Activated CD8-positive, alpha-beta memory T cell treated with anti-CD3 and anti-CD28 coated beads, Interleukin-2, amount 50 U/mL, for 24 hours (primary cell): ENCODE data around the gene EFCAB12.
"Not testable (repeated sequence)": the region's sequence is repeated elsewhere in the genome, so short reads cannot be mapped to it uniquely, and the experiment has no call there.

ENCODE experiments used
- DNase-seq: peaks from one replicate; pipeline ENCODE4 v3.0.0-alpha.2; 2020; ENCODE audit errors: extremely low read depth

The EFCAB12 gene

DNA sequence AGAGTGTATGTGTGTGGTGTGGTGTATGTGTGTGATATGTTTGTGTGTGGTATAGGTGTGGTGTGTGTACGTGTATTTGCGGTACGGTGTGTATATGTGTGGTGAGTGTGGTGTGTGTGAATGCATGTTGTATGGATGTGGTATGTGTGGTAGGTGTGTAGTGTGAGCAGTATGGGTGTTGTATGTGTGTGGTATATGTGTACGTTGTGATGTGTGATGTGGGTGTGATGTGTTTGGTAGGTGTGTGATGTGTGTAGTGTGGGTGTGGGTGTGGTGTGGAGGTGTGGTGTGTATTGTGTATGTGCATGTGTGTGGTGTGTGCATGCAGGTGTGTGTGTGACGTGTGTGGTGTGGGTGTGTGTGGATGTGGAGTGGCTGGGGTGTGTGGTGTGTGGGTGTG, 58.7 kb downstream of the EFCAB12 start:
- no peak for DNase-seq

DNA sequence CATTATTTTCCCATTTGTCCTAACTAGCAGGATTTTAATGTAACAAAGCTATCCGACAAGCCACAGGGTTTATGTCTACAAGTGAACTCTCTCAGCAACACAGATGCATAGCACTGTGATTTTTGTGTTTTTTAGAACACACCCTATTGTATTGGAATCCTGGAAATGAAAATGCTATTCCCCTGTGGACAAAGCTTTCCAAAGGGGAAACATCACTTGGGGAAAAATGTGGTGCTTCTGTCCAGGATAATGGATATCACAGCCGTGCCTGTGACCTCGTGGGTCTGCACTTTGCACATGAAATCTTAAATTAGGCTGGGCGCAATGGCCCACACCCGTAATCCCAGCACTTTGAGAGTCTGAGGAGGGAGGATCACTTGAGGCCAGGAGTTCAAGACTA, 60.6 kb downstream of the EFCAB12 start:
- DNase-seq, result no peak

DNA sequence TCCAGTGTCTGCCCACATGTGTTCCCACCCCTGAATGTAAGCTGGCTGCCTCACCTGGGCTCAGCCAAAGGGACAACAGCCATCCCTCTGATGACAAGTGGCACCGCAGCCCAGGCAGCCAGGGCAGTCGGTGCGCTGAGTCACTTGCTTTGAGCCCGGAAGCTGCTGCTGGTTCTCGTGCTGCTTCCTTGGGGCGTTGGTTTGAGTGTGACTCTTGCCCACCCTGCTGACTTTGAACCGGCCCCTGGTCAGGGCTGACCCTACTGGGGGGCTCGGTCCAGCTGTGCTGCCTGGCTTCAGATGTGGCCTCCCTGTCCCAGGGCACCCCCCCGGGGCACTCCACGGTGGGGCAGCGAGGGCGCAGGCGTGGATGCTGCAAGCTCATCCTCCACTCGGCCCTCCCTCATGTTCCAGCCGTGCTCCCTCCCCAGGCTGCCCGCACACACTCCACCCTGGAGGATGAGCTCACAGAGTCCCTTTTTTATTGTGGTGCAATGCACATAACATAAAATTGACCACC, 62.1 kb downstream of the EFCAB12 start:
- no peak for DNase-seq

DNA sequence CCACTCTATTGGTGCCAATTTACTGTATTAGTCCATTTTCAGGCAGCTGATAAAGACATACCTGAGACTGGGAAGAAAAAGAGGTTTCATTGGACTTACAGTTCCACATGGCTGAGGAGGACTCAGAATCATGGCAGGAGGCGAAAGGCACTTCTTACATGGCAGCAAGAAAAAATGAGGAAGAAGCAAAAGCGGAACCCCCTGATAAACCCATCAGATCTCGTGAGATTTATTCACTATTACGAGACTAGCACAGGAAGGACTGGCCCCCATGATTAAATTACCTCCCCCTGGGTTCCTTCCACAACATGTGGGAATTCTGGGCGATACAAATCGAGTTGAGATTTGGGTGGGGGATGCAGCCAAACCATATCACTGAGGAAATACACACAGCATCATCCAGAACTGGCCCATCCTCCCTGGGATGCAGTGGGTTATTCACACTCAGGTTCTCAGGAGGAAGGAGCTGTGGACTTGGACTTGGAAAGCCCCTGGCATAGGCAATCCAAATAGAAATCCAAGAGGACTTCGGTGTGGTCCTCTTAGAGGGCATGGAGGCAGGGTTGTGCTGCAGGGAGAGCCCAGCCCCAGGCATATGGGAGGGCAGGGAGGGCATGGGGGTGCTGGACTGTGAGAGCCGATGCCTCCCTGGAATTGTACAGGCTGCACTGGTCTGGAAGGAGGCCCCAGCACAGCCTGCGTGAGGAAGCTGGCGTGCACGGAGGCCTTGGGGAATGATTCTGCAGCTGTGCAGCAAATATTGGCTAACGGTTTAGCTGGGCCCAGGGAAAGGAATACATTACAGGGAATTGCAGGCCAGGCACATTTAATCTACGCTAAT, 62.9 kb downstream of the EFCAB12 start:
- DNase-seq, result no peak

DNA sequence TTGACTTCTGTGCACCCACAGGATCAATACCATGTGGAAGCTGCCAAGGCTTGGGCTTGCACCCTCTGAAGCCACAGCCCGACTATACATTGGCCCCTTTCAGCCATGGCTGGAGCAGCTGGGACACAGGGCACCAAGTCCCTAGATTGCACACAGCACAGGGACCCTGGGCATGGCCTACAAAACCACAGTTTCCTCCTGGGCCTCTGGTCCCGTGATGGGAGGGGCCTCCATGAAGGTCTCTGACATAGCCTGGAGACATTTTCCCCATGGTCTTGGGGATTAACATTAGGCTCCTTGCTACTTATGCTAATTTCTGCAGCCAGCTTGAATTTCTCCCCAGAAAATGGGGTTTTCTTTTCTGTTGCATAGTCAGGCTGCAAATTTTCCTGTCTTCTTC, 63.6 kb downstream of the EFCAB12 start:
- DNase-seq, result not testable (repeated sequence)

DNA sequence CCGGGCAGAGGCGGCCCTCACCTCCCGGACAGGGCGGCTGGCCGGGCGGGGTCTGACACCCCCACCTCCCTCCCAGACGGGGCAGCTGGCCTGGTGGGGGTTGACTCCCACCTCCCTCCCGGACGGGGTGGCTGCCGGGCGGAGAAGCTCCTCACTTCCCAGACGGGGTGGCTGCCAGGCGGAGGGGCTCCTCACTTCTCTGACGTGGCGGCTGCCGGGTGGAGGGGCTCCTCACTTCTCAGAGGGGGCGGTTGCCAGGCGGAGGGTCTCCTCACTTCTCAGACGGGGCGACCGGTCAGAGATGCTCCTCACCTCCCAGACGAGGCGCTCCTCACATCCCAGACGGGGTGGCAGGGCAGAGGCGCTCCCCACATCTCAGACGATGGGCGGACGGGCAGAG, 65.1 kb downstream of the EFCAB12 start:
- DNase-seq, result not testable (repeated sequence)

DNA sequence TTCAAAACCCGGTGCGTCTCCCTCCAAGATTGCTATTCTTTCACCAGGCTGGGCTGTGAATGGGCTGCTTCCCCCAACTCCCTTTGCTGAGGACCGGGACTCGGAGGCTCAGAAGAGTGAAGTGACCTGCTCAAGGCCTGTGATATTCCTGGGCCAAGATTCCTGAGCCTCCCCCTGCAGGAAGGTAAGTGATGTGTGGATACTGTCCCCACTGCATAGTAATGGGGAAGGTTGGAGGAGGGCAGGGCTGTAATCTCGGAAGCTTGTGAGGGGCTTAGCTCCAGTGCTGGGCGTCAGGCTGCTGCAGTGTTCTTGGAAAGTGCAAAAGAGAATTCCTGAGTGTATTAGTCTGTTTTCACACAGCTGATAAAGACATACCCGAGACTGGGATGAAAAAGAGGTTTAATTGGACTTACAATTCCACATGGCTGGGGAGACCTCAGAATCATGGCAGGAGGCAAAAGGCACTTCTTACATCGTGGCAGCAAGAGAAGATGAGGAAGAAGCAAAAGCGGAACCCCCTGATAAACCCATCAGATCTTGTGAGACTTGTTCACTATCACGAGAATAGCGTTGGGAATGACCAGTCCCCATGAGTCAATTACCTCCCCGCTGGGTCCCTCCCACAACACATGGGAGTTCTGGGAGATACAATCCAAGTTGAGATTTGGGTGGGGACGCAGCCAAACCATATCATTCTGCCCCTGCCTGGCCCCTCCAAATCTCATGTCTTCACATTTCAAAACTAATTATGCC, 67.6 kb downstream of the EFCAB12 start:
- DNase-seq, result no peak

DNA sequence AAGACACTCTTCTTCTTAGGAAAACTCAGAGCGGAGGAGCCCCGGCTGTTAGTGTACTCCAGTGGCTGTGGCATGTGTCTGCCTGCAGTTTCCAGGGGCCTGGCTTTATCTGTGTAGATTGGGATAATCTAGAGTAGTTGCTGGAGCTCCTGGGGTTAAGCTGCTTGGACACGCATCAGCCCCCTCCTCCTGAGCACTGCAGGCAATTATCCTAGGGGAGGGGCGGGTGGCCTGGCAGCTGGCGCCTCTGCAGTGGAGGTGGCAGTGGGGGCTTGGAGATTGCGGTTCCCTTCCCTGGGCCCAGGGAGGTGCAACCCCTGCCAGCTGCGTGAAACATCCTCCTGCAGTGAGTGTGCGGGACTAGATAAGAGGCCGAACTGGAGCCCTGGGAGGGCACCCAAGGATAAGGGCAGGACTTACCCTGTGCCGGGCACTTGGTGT, 68.2 kb downstream of the EFCAB12 start:
- DNase-seq, result no peak

DNA sequence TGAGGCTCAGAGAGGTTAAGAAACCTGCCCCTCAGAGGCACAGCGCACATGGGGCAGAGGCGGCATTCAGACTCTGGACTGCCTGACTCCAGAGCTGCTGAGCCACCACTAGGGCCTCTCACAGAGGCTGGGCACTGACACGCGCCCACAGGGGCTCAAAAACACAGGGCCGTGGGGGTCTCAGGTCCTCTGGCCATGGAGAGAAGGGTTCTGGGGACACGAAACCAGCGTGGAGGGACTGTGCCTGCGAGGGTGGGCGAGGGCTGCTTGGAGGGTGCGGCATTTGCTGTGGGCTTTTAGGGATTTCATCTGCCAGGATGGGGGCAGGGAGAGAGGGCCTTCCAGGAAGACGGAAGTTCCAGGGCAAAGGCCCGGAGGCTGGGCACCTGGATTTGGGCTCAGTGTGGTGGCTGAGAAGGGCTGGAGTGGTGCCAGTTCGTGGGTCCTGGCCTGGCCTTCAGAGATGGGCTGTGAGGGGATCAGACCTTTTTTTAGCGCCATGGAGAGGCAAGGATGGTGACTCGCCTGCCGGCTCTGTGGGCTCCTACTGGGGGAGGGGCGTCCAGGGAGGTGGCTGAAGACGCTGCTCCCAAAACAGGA, 69.6 kb downstream of the EFCAB12 start:
- DNase-seq, result no peak

DNA sequence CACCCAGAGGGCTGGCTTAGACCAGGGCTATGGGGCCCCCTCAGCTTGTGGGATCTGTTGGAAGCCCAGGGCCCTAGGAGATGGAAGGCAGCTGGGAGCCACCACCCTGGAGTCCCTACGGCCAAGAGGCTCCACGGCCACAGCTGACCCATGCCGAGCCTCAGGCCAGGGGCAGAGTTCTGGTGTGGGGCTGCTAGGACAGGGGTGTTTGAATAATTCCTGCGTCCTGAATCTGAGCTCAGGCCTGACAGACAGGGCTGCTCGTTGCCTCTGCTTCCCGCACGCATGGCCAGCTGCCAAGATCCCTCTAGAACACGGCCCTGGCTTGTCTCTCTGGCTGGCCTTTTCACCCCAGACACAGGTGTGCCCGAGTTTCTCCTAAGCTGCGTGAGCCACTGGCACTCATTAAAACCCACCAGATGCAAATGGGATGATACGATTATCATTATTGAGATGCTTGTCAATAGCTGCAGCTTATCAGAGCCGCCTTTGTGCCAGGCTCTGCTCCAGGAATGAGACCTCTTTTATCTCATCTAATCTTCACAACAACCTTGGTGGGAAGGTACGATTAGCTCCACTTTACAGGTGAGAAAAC, 70.2 kb downstream of the EFCAB12 start:
- no peak for DNase-seq

DNA sequence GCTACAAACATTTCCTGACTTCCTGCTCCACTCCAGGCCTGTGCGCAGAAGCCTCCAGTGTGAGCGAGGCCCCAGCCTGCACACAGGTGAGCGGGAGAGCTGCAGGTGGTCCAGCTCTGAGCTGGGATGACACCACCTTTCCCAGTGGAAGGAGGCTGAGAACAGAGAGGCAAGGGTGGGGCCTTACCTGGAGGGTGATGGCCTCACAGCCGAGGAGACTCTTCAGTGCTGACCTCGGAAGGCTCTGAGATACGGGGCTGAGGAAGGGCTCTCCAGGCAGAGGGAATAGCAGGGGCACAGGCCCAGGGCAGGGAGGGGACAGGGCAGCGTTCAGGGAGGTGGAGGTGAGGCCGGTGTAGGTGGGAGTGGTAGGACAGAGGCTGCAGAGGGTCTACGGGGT, 70.8 kb downstream of the EFCAB12 start:
- DNase-seq, result no peak

DNA sequence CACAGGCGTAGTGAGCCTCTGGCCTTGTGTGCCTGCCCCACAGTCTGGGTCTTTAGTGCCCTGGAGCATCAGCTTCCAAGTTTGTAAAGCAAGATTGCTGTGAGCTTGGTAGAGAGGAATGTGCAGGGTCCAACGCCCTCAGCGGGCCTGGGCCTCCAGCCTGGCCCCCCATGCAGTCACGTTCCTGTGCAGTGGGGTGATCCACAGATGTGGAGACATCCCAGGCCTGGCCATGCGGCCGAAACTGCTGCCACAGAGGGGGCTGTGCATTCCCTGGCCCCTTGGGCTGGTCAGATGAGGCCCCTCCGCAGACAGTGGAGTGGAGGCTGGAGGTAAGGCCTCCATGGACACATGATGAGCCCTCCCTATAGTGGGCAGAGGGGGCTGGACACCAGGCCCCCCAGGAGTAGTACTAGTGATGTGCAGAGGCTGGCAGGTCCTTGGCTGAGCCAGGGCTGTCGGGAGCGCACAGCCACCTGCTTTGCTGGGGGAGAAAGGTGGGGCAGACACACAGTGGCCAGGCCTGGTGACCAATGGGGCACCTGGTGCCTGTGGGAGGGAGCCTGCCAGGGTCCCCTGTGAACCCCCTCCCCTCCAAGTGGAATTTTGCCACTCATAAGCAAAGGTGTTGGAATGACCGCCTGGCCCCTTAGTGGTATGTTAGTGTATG, 71.5 kb downstream of the EFCAB12 start:
- no peak for DNase-seq

DNA sequence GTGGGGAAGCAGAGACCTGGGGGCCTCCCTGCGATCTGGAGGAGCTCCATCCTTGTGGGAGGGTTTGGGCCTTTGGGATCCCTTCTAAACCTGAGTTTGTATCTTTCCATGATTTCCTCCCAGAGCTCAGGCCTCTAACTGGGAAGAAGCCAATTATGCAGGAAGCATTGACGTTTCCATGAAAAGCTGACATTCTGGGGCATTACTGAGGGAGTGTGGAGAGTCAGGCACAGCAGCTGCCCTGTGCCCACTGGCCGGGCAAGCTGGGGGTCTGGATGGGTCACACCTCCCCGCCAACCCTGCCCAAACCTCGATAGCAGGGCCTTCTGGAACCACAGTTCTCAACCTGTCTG, 74.9 kb downstream of the EFCAB12 start:
- DNase-seq, result no peak

DNA sequence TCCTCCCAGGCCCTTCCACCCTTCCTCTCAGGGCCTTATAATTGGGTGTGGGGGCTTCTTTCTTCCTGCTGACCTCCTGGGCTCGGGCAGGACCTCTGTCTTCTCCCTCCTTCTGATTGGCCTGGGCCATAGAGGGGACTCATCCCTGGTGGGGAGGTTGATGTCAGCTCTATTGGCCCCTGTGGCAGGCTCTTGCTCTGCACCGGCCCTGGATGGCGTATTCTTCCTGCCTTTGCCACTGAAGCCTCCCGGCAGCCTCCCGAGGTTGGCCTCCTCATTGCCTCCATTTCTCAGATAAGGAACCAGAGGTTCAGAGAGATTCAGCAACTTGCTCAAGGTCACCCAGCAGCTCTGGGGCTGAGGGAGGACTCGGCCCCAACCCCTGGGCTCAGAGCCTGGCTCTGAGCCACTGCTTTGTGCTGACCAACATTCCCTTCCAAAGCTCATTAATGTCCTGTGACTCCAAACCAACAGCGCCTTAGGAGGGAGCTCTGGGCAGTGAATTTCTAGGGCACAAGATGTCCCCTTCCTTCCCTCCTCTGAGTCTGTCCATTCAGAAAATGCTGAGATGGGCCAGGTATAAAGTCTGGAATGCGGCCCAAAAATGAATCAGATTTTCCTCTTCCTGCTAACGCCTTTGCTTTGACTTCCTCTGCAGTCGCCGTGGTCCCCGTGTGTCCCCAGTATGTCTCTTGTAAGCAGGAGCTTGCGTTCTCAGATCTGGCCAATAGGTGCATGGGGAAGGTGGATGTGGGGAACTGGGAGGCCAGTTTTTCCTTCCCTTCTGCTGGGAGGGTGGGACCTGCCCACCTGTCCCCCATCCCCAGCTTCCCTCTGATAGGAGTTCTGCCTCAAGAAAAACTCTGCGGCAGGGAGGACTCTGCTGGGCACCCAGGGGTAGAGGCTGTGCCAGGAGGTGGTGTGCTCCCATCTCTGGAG, 75.5 kb downstream of the EFCAB12 start:
- no peak for DNase-seq

DNA sequence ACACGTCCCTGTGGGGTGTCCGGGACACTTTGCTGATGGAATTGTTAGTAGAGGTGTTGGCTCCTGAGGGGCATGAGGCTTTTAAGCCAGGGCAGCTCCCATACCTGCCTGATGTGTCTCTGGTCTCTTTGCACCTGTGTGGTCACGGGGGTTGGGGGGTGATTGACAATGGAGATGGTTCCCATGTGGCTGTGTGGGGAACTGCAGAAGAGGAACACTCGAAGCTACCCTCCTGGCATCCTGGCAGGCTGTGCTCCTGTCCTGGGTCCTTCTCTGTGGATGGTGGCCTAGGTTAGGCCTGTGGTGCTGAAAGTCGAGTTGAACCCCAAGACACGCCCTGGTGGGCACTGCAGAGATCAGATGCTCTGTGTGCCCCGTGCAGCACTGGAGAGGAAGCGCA, 76.4 kb downstream of the EFCAB12 start:
- no peak for DNase-seq
